ENCODE results near the gene GRIK3. TPM values are rescaled to one million over a fixed set of nuclear protein-coding genes. Genes with fewer than 3 reads are reported as not detected.
A peak's percentile ranks its signal among the peaks of the same experiment; 100 is the strongest.

GRIK3 gene
- total RNA-seq, 1 experiment from 2014 or later: 5.5 TPM

- TF ChIP-seq, protein P1, sequence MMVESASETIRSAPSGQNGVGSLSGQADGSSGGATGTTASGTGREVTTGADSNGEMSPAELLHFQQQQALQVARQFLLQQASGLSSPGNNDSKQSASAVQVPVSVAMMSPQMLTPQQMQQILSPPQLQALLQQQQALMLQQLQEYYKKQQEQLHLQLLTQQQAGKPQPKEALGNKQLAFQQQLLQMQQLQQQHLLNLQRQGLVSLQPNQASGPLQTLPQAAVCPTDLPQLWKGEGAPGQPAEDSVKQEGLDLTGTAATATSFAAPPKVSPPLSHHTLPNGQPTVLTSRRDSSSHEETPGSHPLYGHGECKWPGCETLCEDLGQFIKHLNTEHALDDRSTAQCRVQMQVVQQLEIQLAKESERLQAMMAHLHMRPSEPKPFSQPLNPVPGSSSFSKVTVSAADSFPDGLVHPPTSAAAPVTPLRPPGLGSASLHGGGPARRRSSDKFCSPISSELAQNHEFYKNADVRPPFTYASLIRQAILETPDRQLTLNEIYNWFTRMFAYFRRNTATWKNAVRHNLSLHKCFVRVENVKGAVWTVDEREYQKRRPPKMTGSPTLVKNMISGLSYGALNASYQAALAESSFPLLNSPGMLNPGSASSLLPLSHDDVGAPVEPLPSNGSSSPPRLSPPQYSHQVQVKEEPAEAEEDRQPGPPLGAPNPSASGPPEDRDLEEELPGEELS (CRISPR knock-in tag; IDR thresholded peaks at IDR 0.05): no peak
- TF ChIP-seq, protein P2, sequence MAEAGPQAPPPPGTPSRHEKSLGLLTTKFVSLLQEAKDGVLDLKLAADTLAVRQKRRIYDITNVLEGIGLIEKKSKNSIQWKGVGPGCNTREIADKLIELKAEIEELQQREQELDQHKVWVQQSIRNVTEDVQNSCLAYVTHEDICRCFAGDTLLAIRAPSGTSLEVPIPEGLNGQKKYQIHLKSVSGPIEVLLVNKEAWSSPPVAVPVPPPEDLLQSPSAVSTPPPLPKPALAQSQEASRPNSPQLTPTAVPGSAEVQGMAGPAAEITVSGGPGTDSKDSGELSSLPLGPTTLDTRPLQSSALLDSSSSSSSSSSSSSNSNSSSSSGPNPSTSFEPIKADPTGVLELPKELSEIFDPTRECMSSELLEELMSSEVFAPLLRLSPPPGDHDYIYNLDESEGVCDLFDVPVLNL (CRISPR knock-in tag; IDR thresholded peaks at IDR 0.05; ENCODE audit: borderline replicate concordance, low read depth): no peak
- TF ChIP-seq RELA (CRISPR knock-in tag; IDR thresholded peaks at IDR 0.05; ENCODE audit: borderline replicate concordance) (no peak), MAX (CRISPR knock-in tag; IDR thresholded peaks at IDR 0.05) (no peak), TCF7 (CRISPR knock-in tag; IDR thresholded peaks at IDR 0.05; ENCODE audit: low read depth) (no peak), MXD4 (CRISPR knock-in tag; IDR thresholded peaks at IDR 0.05; ENCODE audit: borderline replicate concordance) (no peak), ZNF281 (CRISPR knock-in tag; IDR thresholded peaks at IDR 0.05) (no peak), ZMAT4 (CRISPR knock-in tag; IDR thresholded peaks at IDR 0.05) (no peak)
Observed at GRCh38 chr1:36944883-36945282, 89.4 kb downstream of the GRIK3 start (continued).

GRCh38 chr1:36942148-36942547 lies 92.2 kb downstream of the GRIK3 start:
- no peak for ATAC-seq
- Mint-ChIP-seq H3K27me3 (ENCODE audit: low read depth) (no peaks in the 10 kb centered on the region), H3K4me1 (peaks cover 17% of the 10 kb centered on the region), H3K4me3 (no peak overlapping the region), H3K27ac (no peak overlapping the region), H3K36me3 (no peaks in the 10 kb centered on the region), H3K9me3 (no peaks in the 10 kb centered on the region)
- DNase-seq (ENCODE audit: low spot score): no peak
- ChIA-PET CTCF (no interaction called here), POLR2A (no interaction called here)
- no peak for TF ChIP-seq CREM (CRISPR knock-in tag; IDR thresholded peaks at IDR 0.05)
- no peak for TF ChIP-seq ESRRA (CRISPR knock-in tag; IDR thresholded peaks at IDR 0.05; ENCODE audit: borderline replicate concordance)
- no peak for TF ChIP-seq ELF4 (CRISPR knock-in tag; IDR thresholded peaks at IDR 0.05; ENCODE audit: low read depth)

DNA sequence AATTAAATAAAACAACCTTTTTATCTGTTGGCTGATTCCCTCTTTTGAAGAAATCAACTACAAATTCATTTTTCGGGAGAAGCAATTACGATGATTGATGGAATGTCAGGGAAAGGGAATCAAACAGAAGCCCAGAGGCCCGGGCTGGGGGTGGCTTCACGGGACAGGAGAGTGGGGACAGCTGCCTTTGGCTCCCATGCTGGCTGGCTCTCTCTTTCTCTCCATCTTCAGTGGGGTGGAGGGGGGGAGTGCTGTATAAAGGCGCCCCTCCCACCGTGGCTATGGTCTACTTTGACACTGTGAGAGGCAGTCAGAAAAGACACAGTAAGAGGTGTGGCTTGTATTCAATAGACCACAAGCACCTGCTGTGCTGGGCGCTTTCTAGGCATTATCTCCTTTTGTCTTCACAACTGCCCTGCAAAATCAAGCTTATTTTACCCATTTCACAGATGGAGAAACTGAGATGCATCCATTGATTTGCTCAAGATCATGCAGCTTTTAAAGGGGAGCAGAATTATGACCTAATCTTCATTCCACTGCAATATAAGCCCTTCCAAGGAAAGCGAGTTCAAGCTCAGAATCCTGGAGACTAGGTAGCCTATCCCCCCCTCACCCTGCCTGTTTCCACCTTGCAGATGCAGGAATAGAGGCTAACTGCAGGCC lies 92.9 kb downstream of the GRIK3 start:
- H3K9me3 Mint-ChIP-seq: no peaks in the 10 kb centered on the region
- H3K4me1 Mint-ChIP-seq: peaks cover 12% of the 10 kb centered on the region
- no peak overlapping the region for H3K4me3 Mint-ChIP-seq
- CTCF ChIA-PET: no interaction called here
- no peak overlapping the region for H3K27ac Mint-ChIP-seq
- ATAC-seq: no peak
- POLR2A ChIA-PET: no interaction called here
- no peaks in the 10 kb centered on the region for H3K36me3 Mint-ChIP-seq
- H3K27me3 Mint-ChIP-seq (ENCODE audit: low read depth): no peaks in the 10 kb centered on the region
- DNase-seq (ENCODE audit: low spot score): no peak
- TF ChIP-seq ZNF396 (CRISPR knock-in tag; IDR thresholded peaks at IDR 0.05; ENCODE audit: borderline replicate concordance) (no peak), NFATC4 (CRISPR knock-in tag; IDR thresholded peaks at IDR 0.05) (no peak), EMX1 (CRISPR knock-in tag; IDR thresholded peaks at IDR 0.05) (no peak), ERG (CRISPR knock-in tag; IDR thresholded peaks at IDR 0.05) (no peak), JAZF1 (CRISPR knock-in tag; IDR thresholded peaks at IDR 0.05) (no peak), ESRRA (CRISPR knock-in tag; IDR thresholded peaks at IDR 0.05; ENCODE audit: borderline replicate concordance) (no peak), RORB (CRISPR knock-in tag; IDR thresholded peaks at IDR 0.05) (no peak), ATF2 (CRISPR knock-in tag; IDR thresholded peaks at IDR 0.05; ENCODE audit: borderline replicate concordance, low read depth) (no peak), FOXJ3 (CRISPR knock-in tag; IDR thresholded peaks at IDR 0.05; ENCODE audit: borderline replicate concordance) (no peak), ZNF121 (CRISPR knock-in tag; IDR thresholded peaks at IDR 0.05) (peak; percentile 35; the same call in 1 of the 2 replicates), CREM (CRISPR knock-in tag; IDR thresholded peaks at IDR 0.05) (no peak), ZNF232 (CRISPR knock-in tag; IDR thresholded peaks at IDR 0.05) (no peak), IRF2 (CRISPR knock-in tag; IDR thresholded peaks at IDR 0.05; ENCODE audit: borderline replicate concordance, low read depth) (no peak), GTF2I (CRISPR knock-in tag; conservative IDR thresholded peaks at IDR 0.05) (peak; percentile 98)
- TF ChIP-seq, protein P3, sequence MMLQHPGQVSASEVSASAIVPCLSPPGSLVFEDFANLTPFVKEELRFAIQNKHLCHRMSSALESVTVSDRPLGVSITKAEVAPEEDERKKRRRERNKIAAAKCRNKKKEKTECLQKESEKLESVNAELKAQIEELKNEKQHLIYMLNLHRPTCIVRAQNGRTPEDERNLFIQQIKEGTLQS (CRISPR knock-in tag; conservative IDR thresholded peaks at IDR 0.05): no peak

Data from WTC11 (cell line).